ENCODE results near the gene DTYMK. TPM values are rescaled to one million over a fixed set of nuclear protein-coding genes. Genes with fewer than 3 reads are reported as not detected.

Gene DTYMK
- total and polyA plus RNA-seq, 4 donors = 8.4 to 18.5 (median 11.9) TPM

DNA sequence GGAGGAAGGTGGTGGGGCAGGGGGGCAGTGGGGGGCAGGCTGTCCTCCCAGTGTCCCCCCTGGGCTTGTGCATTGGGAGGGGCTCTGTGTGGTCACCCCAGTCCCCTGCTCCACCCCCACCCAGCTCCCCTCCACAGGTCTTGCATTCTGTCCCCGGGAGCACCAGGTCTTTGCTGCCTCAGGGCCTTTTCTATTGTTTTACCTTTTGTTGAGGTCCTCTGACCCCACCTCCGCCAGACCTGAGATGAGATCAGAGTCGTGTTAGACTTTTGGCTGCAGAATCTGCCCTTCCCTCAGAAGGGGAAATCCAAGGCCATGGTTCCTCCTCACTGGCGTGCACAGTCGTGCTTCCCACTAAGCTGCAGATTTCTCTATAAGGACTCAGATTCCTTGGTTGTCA is 28.3 kb downstream of the DTYMK start:
- intact Hi-C loops (cut with DNase I) = no loop called here
- DNase-seq (no peak), ATAC-seq (ENCODE audit: low FRiP score) (no peak)
- Histone ChIP-seq H3K9me3 (ENCODE audit: control insufficient read depth, low read length) (no peaks in the 10 kb centered on the region), H3K27me3 (ENCODE audit: control insufficient read depth in 1 of 2, insufficient read depth in 2 of 2, low read length in 1 of 2) (no peaks in the 10 kb centered on the region), H3K36me3 (ENCODE audit: control insufficient read depth in 1 of 2, insufficient read depth in 2 of 2, low read length in 1 of 2) (peaks cover 0 to 8% of the 10 kb centered on the region in 2 donors), H3K4me1 (ENCODE audit: control insufficient read depth in 1 of 2, insufficient read depth in 2 of 2, low read length in 2 of 2) (no peaks in the 10 kb centered on the region), H3K27ac (ENCODE audit: low read depth in 1 of 2, low read length in 2 of 2) (no peak overlapping the region), H3K4me3 (ENCODE audit: low read length in 2 of 2) (no peak overlapping the region)
- WGBS, 2 donors = 74 to 82% methylated on average over 5 of the region's 5 CpGs

DNA sequence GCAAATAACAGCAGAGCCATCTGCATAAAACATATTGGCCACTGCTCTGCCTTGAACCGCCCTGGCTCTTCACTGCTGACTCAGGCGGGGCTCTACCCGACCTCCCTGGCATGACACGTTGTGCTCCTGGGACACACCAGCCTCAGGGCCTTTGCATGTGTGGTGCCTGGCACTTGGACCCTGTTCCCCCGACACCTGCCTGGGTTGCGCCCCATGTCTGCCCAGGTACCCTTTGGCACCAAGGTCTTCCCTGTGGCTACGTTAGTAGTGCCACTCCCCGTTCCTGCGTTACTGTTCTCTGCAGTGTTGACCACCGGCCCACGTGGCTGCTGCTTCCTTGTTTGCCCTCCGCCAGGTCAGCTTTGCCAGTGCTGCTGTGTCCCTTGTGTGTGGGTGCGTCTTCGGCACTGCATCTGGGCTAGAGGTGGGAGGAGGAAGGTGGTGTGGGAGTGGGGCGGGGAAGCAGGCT is 28.8 kb downstream of the DTYMK start:
- Histone ChIP-seq H3K36me3 (ENCODE audit: control insufficient read depth in 1 of 2, insufficient read depth in 2 of 2, low read length in 1 of 2) (peaks cover 0 to 8% of the 10 kb centered on the region in 2 donors), H3K27ac (ENCODE audit: low read depth in 1 of 2, low read length in 2 of 2) (no peak overlapping the region), H3K27me3 (ENCODE audit: control insufficient read depth in 1 of 2, insufficient read depth in 2 of 2, low read length in 1 of 2) (no peaks in the 10 kb centered on the region), H3K4me3 (ENCODE audit: low read length in 2 of 2) (no peak overlapping the region), H3K9me3 (ENCODE audit: control insufficient read depth, low read length) (no peaks in the 10 kb centered on the region), H3K4me1 (ENCODE audit: control insufficient read depth in 1 of 2, insufficient read depth in 2 of 2, low read length in 2 of 2) (no peaks in the 10 kb centered on the region)
- ATAC-seq (ENCODE audit: low FRiP score) (no peak), DNase-seq (no peak)
- intact Hi-C loops (cut with DNase I) = no loop called here
- whole genome bisulfite sequencing, 2 donors = 87 to 91% methylated on average over 15 of the region's 15 CpGs

DNA sequence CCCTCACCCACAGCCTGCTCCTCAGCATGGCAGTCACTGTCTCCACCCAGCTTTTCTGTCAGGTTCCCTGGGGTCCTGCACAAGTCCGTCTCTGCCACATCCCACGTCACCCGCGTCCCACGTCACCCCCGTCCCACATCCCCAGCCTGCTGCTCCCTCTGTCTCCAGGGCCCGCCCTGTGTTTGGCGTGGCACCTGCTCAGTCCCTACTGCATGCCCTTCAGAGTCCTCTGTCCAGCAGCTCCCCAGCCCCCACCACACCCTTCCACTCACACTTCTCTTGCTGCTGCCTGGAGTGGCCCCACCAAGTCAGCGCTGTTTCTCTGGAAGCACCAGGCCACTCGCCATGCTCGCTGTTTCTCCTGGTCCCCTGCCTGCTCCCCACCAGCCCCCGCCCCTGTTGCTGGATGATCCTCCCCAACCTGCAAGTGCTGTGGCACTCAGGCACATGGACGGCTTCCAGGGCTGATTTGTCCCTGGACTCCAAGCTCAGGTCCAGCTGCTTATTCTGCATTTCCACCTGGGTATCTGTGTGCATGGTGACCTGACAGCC is 30.3 kb downstream of the DTYMK start:
- H3K27ac ChIP-seq (ENCODE audit: low read depth in 1 of 2, low read length in 2 of 2) = no peak overlapping the region
- WGBS, 2 donors = 91 to 95% methylated on average over 13 of the region's 13 CpGs
- no peak overlapping the region for H3K4me3 ChIP-seq (ENCODE audit: low read length in 2 of 2)
- H3K4me1 ChIP-seq (ENCODE audit: control insufficient read depth in 1 of 2, insufficient read depth in 2 of 2, low read length in 2 of 2) = no peaks in the 10 kb centered on the region
- peaks cover 0 to 10% of the 10 kb centered on the region in 2 donors for H3K36me3 ChIP-seq (ENCODE audit: control insufficient read depth in 1 of 2, insufficient read depth in 2 of 2, low read length in 1 of 2)
- no peaks in the 10 kb centered on the region for H3K27me3 ChIP-seq (ENCODE audit: control insufficient read depth in 1 of 2, insufficient read depth in 2 of 2, low read length in 1 of 2)
- ATAC-seq (ENCODE audit: low FRiP score) = no peak
- no peak for DNase-seq
- H3K9me3 ChIP-seq (ENCODE audit: control insufficient read depth, low read length) = no peaks in the 10 kb centered on the region
- intact Hi-C loops (cut with DNase I) = no loop called here

DNA sequence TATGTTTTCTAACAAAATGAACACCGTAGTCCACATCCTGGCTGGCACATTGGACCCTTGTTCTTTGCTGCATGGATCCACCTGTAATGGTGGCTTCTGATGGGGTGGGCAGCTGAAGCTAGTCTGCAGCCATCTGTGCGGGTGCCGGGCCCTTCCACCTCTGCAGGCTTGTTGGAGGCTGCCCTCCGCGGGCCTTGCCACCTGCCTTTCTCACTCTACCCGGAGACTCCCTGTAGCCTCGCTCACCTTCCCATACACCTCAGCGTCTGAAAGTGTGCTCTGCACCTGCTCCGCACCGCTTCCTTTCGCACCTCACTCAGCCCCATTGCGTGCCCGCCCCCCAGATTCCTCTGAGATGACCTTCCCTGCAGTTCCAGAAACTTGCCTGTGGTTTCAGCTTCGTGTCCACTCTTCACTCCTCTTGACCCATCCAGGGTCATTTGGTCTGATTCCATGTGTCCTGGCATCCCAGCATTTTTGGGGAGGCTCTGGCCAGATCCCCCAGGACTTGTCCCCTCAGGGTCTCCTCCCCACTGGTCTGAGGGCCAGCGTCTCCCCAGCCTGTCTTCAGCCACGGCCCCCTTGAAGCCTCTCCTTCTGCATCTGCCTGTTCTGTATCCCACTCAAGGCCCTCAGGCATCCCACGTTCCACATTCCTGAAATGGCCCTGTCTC is 31.0 kb downstream of the DTYMK start:
- no peak overlapping the region for H3K4me3 ChIP-seq (ENCODE audit: low read length in 2 of 2)
- peaks cover 0 to 5% of the 10 kb centered on the region in 2 donors for H3K36me3 ChIP-seq (ENCODE audit: control insufficient read depth in 1 of 2, insufficient read depth in 2 of 2, low read length in 1 of 2)
- H3K27me3 ChIP-seq (ENCODE audit: control insufficient read depth in 1 of 2, insufficient read depth in 2 of 2, low read length in 1 of 2) = no peaks in the 10 kb centered on the region
- no peaks in the 10 kb centered on the region for H3K4me1 ChIP-seq (ENCODE audit: control insufficient read depth in 1 of 2, insufficient read depth in 2 of 2, low read length in 2 of 2)
- no peaks in the 10 kb centered on the region for H3K9me3 ChIP-seq (ENCODE audit: control insufficient read depth, low read length)
- WGBS, 2 donors = 91% methylated on average over 17 of the region's 17 CpGs
- intact Hi-C loops (cut with DNase I) = no loop called here
- ATAC-seq (ENCODE audit: low FRiP score) (no peak), DNase-seq (no peak)
- no peak overlapping the region for H3K27ac ChIP-seq (ENCODE audit: low read depth in 1 of 2, low read length in 2 of 2)

DNA sequence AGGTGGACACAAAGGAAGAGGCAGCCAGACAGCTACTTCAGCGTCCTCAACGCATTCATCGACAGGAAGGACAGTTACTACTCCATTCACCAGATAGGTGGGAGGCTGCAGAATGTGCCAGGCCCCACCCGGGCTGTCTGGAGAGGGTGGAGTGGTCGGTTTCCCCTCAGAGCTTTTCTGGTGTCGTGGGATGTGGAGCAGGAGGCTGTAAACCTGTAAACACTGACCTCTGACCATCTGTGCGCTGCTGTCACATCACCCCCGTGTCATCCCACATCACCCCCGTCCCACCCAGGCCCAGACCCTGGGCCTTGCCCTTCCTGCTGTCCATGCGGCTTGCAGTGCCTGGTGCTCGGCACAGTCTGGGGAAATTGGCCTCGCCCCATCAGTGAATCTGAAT is 32.1 kb downstream of the DTYMK start:
- no peak overlapping the region for H3K4me3 ChIP-seq (ENCODE audit: low read length in 2 of 2)
- no peaks in the 10 kb centered on the region for H3K4me1 ChIP-seq (ENCODE audit: control insufficient read depth in 1 of 2, insufficient read depth in 2 of 2, low read length in 2 of 2)
- H3K27ac ChIP-seq (ENCODE audit: low read depth in 1 of 2, low read length in 2 of 2) = no peak overlapping the region
- intact Hi-C loops (cut with DNase I) = no loop called here
- 90 to 93% methylated on average over 12 of the region's 12 CpGs for WGBS, 2 donors
- H3K9me3 ChIP-seq (ENCODE audit: control insufficient read depth, low read length) = no peaks in the 10 kb centered on the region
- ATAC-seq (ENCODE audit: low FRiP score) (no peak), DNase-seq (no peak)
- peaks cover 0 to 5% of the 10 kb centered on the region in 2 donors for H3K36me3 ChIP-seq (ENCODE audit: control insufficient read depth in 1 of 2, insufficient read depth in 2 of 2, low read length in 1 of 2)
- no peaks in the 10 kb centered on the region for H3K27me3 ChIP-seq (ENCODE audit: control insufficient read depth in 1 of 2, insufficient read depth in 2 of 2, low read length in 1 of 2)

DNA sequence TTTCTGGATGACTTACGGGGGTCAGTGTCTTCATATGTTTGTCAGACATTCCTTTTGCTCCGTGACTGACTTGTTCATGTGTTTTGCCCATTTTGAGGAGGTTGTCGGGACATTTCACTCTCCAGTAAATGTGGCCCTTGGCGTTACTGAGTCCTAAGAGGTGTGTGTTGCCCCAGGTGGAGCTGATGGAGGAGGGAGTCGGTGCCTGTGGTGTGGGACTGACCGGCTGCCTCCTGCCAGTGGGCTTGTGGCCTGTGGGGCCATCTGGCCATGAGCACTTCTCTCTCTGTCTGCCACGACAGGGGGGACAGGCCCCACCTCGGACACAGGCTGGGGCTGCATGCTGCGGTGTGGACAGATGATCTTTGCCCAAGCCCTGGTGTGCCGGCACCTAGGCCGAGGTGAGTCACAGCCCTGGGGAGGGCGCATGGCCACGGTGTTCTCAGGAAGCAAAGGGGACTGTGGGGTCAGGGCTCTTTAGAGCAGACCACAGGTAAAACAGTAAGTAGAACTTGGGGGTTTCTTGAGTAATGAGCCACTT is 33.3 kb downstream of the DTYMK start:
- intact Hi-C loops (cut with DNase I) = no loop called here
- Histone ChIP-seq H3K27me3 (ENCODE audit: control insufficient read depth in 1 of 2, insufficient read depth in 2 of 2, low read length in 1 of 2) (no peaks in the 10 kb centered on the region), H3K36me3 (ENCODE audit: control insufficient read depth in 1 of 2, insufficient read depth in 2 of 2, low read length in 1 of 2) (peaks cover 0 to 5% of the 10 kb centered on the region in 2 donors), H3K4me1 (ENCODE audit: control insufficient read depth in 1 of 2, insufficient read depth in 2 of 2, low read length in 2 of 2) (no peaks in the 10 kb centered on the region), H3K9me3 (ENCODE audit: control insufficient read depth, low read length) (no peaks in the 10 kb centered on the region), H3K4me3 (ENCODE audit: low read length in 2 of 2) (no peak overlapping the region), H3K27ac (ENCODE audit: low read depth in 1 of 2, low read length in 2 of 2) (no peak overlapping the region)
- DNase-seq = no peak
- 94 to 95% methylated on average over 13 of the region's 13 CpGs for WGBS, 2 donors
- ATAC-seq (ENCODE audit: low FRiP score) = no peak

DNA sequence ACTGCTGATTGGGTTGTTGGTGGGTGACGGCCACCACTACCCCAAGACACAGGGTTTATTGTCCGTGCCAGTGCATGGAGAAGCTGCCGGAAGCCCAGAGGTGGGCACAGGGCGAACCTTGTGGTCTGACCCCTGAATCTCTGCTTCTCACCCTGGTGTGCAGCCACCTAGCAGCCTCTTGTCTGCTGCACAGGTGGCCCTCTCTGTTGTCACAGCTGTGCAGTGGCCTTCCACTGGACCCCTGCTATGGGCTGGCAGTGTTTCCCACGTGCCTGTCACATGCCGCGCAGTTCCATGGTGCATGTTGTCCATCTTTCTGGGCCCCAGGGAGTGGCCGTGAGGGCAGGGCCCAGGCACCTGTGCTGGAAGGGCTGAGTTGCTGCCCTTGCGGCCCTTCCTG is 33.9 kb downstream of the DTYMK start:
- H3K27ac ChIP-seq (ENCODE audit: low read depth in 1 of 2, low read length in 2 of 2) = no peak overlapping the region
- H3K4me3 ChIP-seq (ENCODE audit: low read length in 2 of 2) = no peak overlapping the region
- no peaks in the 10 kb centered on the region for H3K4me1 ChIP-seq (ENCODE audit: control insufficient read depth in 1 of 2, insufficient read depth in 2 of 2, low read length in 2 of 2)
- H3K27me3 ChIP-seq (ENCODE audit: control insufficient read depth in 1 of 2, insufficient read depth in 2 of 2, low read length in 1 of 2) = no peaks in the 10 kb centered on the region
- no peaks in the 10 kb centered on the region for H3K9me3 ChIP-seq (ENCODE audit: control insufficient read depth, low read length)
- no peak for DNase-seq
- H3K36me3 ChIP-seq (ENCODE audit: control insufficient read depth in 1 of 2, insufficient read depth in 2 of 2, low read length in 1 of 2) = peaks cover 0 to 5% of the 10 kb centered on the region in 2 donors
- 96% methylated on average over 9 of the region's 9 CpGs for WGBS, 2 donors
- ATAC-seq (ENCODE audit: low FRiP score) = no peak
- intact Hi-C loops (cut with DNase I) = no loop called here

DNA sequence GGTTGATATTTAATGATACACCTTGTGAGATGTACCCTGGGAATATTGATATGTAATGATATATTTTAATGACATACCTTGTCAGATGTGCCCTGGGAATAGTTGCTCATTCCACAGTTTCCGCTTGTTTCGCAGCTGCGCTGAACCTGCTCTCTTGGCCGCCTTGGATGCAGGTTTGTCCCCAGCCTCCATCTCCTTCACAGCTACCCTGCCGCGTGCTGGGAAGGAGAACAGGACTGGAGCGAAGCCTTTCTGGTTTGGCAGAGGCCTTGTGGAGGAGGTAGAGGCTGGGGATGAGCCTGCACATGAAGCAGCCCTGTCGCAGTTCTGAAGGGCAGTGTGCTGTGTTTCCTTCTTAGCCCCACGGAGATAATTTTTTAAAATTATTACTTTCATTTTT is 34.5 kb downstream of the DTYMK start:
- no peaks in the 10 kb centered on the region for H3K27me3 ChIP-seq (ENCODE audit: control insufficient read depth in 1 of 2, insufficient read depth in 2 of 2, low read length in 1 of 2)
- no peak for DNase-seq
- no peak overlapping the region for H3K4me3 ChIP-seq (ENCODE audit: low read length in 2 of 2)
- no peaks in the 10 kb centered on the region for H3K9me3 ChIP-seq (ENCODE audit: control insufficient read depth, low read length)
- intact Hi-C loops (cut with DNase I) = no loop called here
- WGBS, 2 donors = 95% methylated on average over 9 of the region's 9 CpGs
- H3K27ac ChIP-seq (ENCODE audit: low read depth in 1 of 2, low read length in 2 of 2) = no peak overlapping the region
- peaks cover 0 to 5% of the 10 kb centered on the region in 2 donors for H3K36me3 ChIP-seq (ENCODE audit: control insufficient read depth in 1 of 2, insufficient read depth in 2 of 2, low read length in 1 of 2)
- ATAC-seq (ENCODE audit: low FRiP score) = no peak
- no peaks in the 10 kb centered on the region for H3K4me1 ChIP-seq (ENCODE audit: control insufficient read depth in 1 of 2, insufficient read depth in 2 of 2, low read length in 2 of 2)

DNA sequence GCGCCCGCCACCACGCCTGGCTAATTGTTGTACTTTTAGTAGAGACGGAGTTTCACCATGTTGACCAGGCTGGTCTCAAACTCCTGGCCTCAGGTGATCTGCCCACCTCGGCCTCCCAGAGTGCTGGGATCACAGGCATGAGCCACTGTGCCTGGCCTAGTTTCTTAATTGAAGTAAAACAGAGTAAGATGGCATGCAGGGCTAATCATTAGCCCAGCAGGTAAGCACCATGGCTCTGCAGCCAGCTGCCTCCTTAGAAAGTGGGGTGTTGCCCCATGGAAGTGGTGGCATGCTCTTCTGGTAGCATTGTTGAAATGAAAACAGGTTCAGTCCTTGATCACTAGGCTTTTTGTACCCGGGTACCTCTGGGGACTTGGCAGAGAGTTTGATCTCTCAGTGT is 36.7 kb downstream of the DTYMK start:
- no peaks in the 10 kb centered on the region for H3K4me1 ChIP-seq (ENCODE audit: control insufficient read depth in 1 of 2, insufficient read depth in 2 of 2, low read length in 2 of 2)
- no peaks in the 10 kb centered on the region for H3K9me3 ChIP-seq (ENCODE audit: control insufficient read depth, low read length)
- DNase-seq (no peak), ATAC-seq (ENCODE audit: low FRiP score) (no peak)
- WGBS, 2 donors = 90% methylated on average over 6 of the region's 6 CpGs
- peaks cover 0 to 2% of the 10 kb centered on the region in 2 donors for H3K36me3 ChIP-seq (ENCODE audit: control insufficient read depth in 1 of 2, insufficient read depth in 2 of 2, low read length in 1 of 2)
- H3K27me3 ChIP-seq (ENCODE audit: control insufficient read depth in 1 of 2, insufficient read depth in 2 of 2, low read length in 1 of 2) = no peaks in the 10 kb centered on the region
- H3K4me3 ChIP-seq (ENCODE audit: low read length in 2 of 2) = no peak overlapping the region
- no peak overlapping the region for H3K27ac ChIP-seq (ENCODE audit: low read depth in 1 of 2, low read length in 2 of 2)
- intact Hi-C loops (cut with DNase I) = no loop called here

Measured in aorta (tissue), 5 donors.